HG03066 (cell line): ENCODE results near the gene RASAL2.

Experiments used
- ATAC-seq: cut with Tn5 transposase; IDR thresholded peaks from one replicate; pipeline ENCODE4 v1.9.1; 2021; ENCODE audit warnings: low read depth; ENCODE audit not compliant: unreplicated experiment

The RASAL2 gene

GRCh38 chr1:178093951-178094738 is at the start of gene RASAL2:
Gene RASAL2 (plus strand): TSS chr1:178094104. CDS start chr1:178094493, 389 bp downstream.
- peak; percentile 38 for ATAC-seq

GRCh38 chr1:178046591-178047270 is 47.2 kb upstream of the RASAL2 start:
- no peak for ATAC-seq

- ATAC-seq: no peak
Observed at GRCh38 chr1:178047403-178048093, 46.4 kb upstream of the RASAL2 start.

GRCh38 chr1:178048426-178048825 is 45.5 kb upstream of the RASAL2 start:
- no peak for ATAC-seq

- no peak for ATAC-seq
Observed at GRCh38 chr1:178048883-178049282, 45.0 kb upstream of the RASAL2 start.

GRCh38 chr1:178050084-178050483 is 43.8 kb upstream of the RASAL2 start:
- ATAC-seq: no peak

GRCh38 chr1:178051071-178051470 is 42.8 kb upstream of the RASAL2 start:
- ATAC-seq: no peak

- ATAC-seq: no peak
Observed at GRCh38 chr1:178052650-178053461, 41.0 kb upstream of the RASAL2 start.

- no peak for ATAC-seq
Observed at GRCh38 chr1:178055093-178055492, 38.8 kb upstream of the RASAL2 start.

GRCh38 chr1:178055779-178056471 is 38.0 kb upstream of the RASAL2 start:
- ATAC-seq: peak; percentile 93

GRCh38 chr1:178057141-178057765 is 36.7 kb upstream of the RASAL2 start:
- no peak for ATAC-seq

GRCh38 chr1:178057912-178058534 is 35.9 kb upstream of the RASAL2 start:
- no peak for ATAC-seq

- no peak for ATAC-seq
Observed at GRCh38 chr1:178060789-178061556, 32.9 kb upstream of the RASAL2 start.

GRCh38 chr1:178061620-178062019 is 32.3 kb upstream of the RASAL2 start:
- no peak for ATAC-seq

GRCh38 chr1:178064191-178064821 is 29.6 kb upstream of the RASAL2 start:
- no peak for ATAC-seq

- no peak for ATAC-seq
Observed at GRCh38 chr1:178065250-178065649, 28.7 kb upstream of the RASAL2 start.

- ATAC-seq: peak; percentile 13
Observed at GRCh38 chr1:178066296-178066907, 27.5 kb upstream of the RASAL2 start.
